GM12865 (cell line): ENCODE results near the gene HIBADH.

ENCODE experiments used
- DNase-seq: peaks from one replicate; pipeline ENCODE4 v3.0.0; 2010; ENCODE audit warnings: low read depth
- H3K4me3 ChIP-seq: 2 replicates; pipeline ENCODE4 v1.5.1; 2011; ENCODE audit warnings: mild to moderate bottlenecking, low read depth, low read length, control low read depth
- CTCF ChIP-seq: IDR thresholded peaks from 2 replicates; pipeline ENCODE4 v1.5.1; 2011; ENCODE audit warnings: low read length, control low read depth, low read depth, inconsistent platforms; ENCODE audit not compliant: insufficient read depth; ENCODE audit errors: missing control alignments

HIBADH gene

GRCh38 chr7:27605283-27605682 is 57.4 kb downstream of the HIBADH start:
- TF ChIP-seq CTCF, result no peak
- DNase-seq, result no peak
- H3K4me3 ChIP-seq, result no peak overlapping the region; the same call in 1 of the 2 replicates

- TF ChIP-seq CTCF, result no peak
- no peak overlapping the region for H3K4me3 ChIP-seq
- no peak for DNase-seq
Measured at GRCh38 chr7:27603813-27604212, 58.9 kb downstream of the HIBADH start.

- TF ChIP-seq CTCF, result no peak
- H3K4me3 ChIP-seq, result no peak overlapping the region
- no peak for DNase-seq
Measured at GRCh38 chr7:27602766-27603165, 59.9 kb downstream of the HIBADH start.

DNA sequence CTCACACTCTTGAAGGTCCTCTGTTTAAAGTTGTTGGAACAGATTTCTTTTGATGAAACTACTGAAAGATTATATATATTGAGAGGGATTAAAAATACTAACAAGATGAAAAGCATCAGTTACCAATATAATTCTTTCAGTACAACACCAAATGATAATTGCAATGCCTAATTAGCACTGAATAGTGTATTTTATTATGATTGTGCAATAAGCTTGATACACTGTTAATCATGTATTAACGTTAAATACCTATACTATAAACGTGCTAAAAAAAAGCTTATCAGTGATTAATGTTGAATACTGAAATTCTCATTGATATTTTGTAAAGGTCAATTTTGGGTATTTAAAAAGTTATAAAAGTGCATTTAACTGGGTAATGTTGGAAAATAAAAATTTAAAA is 61.5 kb downstream of the HIBADH start:
- no peak for TF ChIP-seq CTCF
- no peak for DNase-seq
- no peak overlapping the region for H3K4me3 ChIP-seq

- no peak for TF ChIP-seq CTCF
- H3K4me3 ChIP-seq, result no peak overlapping the region
- DNase-seq, result no peak
Measured at GRCh38 chr7:27600247-27600646, 62.4 kb downstream of the HIBADH start.

DNA sequence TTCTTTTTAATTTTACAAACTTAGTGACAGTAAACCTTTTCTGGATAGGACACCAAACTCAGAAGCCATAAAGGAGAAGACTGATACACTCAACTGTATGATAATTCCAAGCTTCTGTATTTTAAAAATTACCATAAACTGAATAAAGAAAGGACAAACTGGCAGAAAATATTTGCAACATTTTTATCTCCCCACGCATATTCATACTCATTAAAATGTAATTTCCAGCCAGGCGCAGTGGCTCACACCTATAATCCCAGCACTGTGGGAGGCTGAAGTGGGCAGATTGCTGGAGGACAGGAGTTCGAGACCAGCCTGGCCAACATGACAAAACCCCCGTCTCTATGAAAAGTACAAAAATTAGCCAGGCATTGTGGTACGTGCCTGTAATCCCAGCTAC is 67.7 kb downstream of the HIBADH start:
- DNase-seq, result no peak
- TF ChIP-seq CTCF, result no peak
- no peak overlapping the region for H3K4me3 ChIP-seq

- H3K4me3 ChIP-seq, result no peak overlapping the region
- DNase-seq, result no peak
- TF ChIP-seq CTCF, result no peak
Measured at GRCh38 chr7:27593226-27593625, 69.5 kb downstream of the HIBADH start.
